HepG2 (cell line): Measurements from ENCODE around the gene KANK3. TPM values are rescaled to one million over a fixed set of nuclear protein-coding genes. Genes with fewer than 3 reads are reported as not detected.

Experiments
- CEBPB ChIP-seq: IDR thresholded peaks from 2 replicates; pipeline ENCODE4 v1.6.1; 2011; ENCODE audit warnings: low read depth, low read length, improper control_type of control experiment, borderline replicate concordance
- FOXC1 ChIP-seq: sonication (generic); formaldehyde crosslinking; IDR thresholded peaks from 2 replicates; pipeline ENCODE4 v1.8.0; 2022; ENCODE audit warnings: mild to moderate bottlenecking, missing genetic modification reagents, borderline replicate concordance
- KDM2A ChIP-seq: sonication (generic); formaldehyde crosslinking; IDR thresholded peaks from 2 replicates; pipeline ENCODE4 v1.4.0; 2020; ENCODE audit warnings: low read depth, missing genetic modification reagents, borderline replicate concordance
- MTA3 ChIP-seq: sonication (generic); formaldehyde crosslinking; IDR thresholded peaks from 2 replicates; pipeline ENCODE4 v1.4.0; 2020; ENCODE audit warnings: missing genetic modification reagents
- NFE2L1 ChIP-seq: sonication (generic); formaldehyde crosslinking; IDR thresholded peaks from 2 replicates; pipeline ENCODE4 v1.4.0; 2020; ENCODE audit warnings: missing genetic modification reagents, mild to moderate bottlenecking, borderline replicate concordance
- NFKB2 ChIP-seq: sonication (generic); formaldehyde crosslinking; IDR thresholded peaks from 2 replicates; pipeline ENCODE4 v1.4.0; 2020; ENCODE audit warnings: missing genetic modification reagents, borderline replicate concordance
- POLR2G ChIP-seq: fragments of 200-400 bp; formaldehyde crosslinking; IDR thresholded peaks from 2 replicates; pipeline ENCODE4 v1.6.1; 2018; ENCODE audit warnings: mild to moderate bottlenecking, low read depth, low read length, moderate library complexity
- SMAD1 ChIP-seq: sonication (generic); formaldehyde crosslinking; IDR thresholded peaks from 2 replicates; pipeline ENCODE4 v1.4.0; 2020; ENCODE audit warnings: missing genetic modification reagents, low read depth, mild to moderate bottlenecking, borderline replicate concordance
- SOX13 ChIP-seq, 3 experiments: fragments of 450-650 bp in 1 of 3; sonication (generic) in 1 of 3; formaldehyde crosslinking in 1 of 3; IDR thresholded peaks in 2 of 3; conservative IDR thresholded peaks in 1 of 3; 2 replicates each; pipeline versions ENCODE4 v1.5.0 to v1.6.1; 2016 to 2020; ENCODE audit warnings: antibody characterized with exemption in 1 of 3, mild to moderate bottlenecking in 1 of 3, missing compliant biosample characterization in 1 of 3, missing genetic modification reagents in 1 of 3, moderate library complexity in 1 of 3
- ZBTB14 ChIP-seq: sonication (generic); formaldehyde crosslinking; IDR thresholded peaks from 2 replicates; pipeline ENCODE4 v1.4.0; 2020; ENCODE audit warnings: missing genetic modification reagents
- ZFP41 ChIP-seq: sonication (generic); formaldehyde crosslinking; IDR thresholded peaks from 2 replicates; pipeline ENCODE4 v1.4.0; 2020; ENCODE audit warnings: mild to moderate bottlenecking, missing genetic modification reagents, borderline replicate concordance
- ZNF142 ChIP-seq: sonication (generic); formaldehyde crosslinking; IDR thresholded peaks from 2 replicates; pipeline ENCODE4 v1.4.0; 2020; ENCODE audit warnings: missing genetic modification reagents
- ZNF570 ChIP-seq: sonication (generic); formaldehyde crosslinking; IDR thresholded peaks from 2 replicates; pipeline ENCODE4 v1.4.0; 2020; ENCODE audit warnings: mild to moderate bottlenecking, missing genetic modification reagents, borderline replicate concordance
- ZNF607 ChIP-seq: sonication (generic); formaldehyde crosslinking; IDR thresholded peaks from 2 replicates; pipeline ENCODE4 v1.5.1; 2020; ENCODE audit warnings: missing genetic modification reagents, mild to moderate bottlenecking, borderline replicate concordance
- polyA plus RNA-seq, 8 experiments: library from polyadenylated mRNA; depleted of rRNA in 3 of 8; stranded (reverse) in 7 of 8; unstranded in 1 of 8; fragments of >200 nt; fragmentation: Illumina TruSeq in 4 of 8; extraction: Trizol in 4 of 8; gene quantifications; 2 replicates each; pipeline versions ENCODE4 v1.2.1 to v1.2.3, GENCODE V29; 2011 to 2016; ENCODE audit warnings: low read depth in 4 of 8, missing spikeins in 1 of 8, mixed read lengths in 1 of 8; ENCODE audit not compliant: insufficient read depth in 1 of 8
- total RNA-seq, 5 experiments: library from RNA; depleted of rRNA; stranded (reverse); fragments of >200 nt; fragmentation: Illumina TruSeq; extraction: Trizol; gene quantifications; 2 replicates each; pipeline ENCODE4 v1.2.3, GENCODE V29; 2016; ENCODE audit warnings: low read depth in 1 of 5
- TF ChIP-seq, protein P1 (sequence below): sonication (generic); formaldehyde crosslinking; IDR thresholded peaks from 2 replicates; pipeline ENCODE4 v1.4.0; 2020; ENCODE audit warnings: missing genetic modification reagents
- TF ChIP-seq, protein P2 (sequence below): sonication (generic); formaldehyde crosslinking; IDR thresholded peaks from 2 replicates; pipeline ENCODE4 v1.8.0; 2022; ENCODE audit warnings: mild to moderate bottlenecking, missing genetic modification reagents, borderline replicate concordance

KANK3 gene
- total and polyA plus RNA-seq, 2 of the 13 experiments (the other 11 are each of a cell fraction or from before 2014, with no cell fraction given) = 0.15 to 0.20 TPM

GRCh38 chr19:8363803-8364771, 21.0 kb upstream of the KANK3 start, which contains the start of gene ANGPTL4 (continued):
- TF ChIP-seq ZNF142 (CRISPR knock-in tag) = no peak
- TF ChIP-seq NFKB2 (CRISPR knock-in tag) = 0 out of 2 replicates have a peak, but pooled peaks have one; percentile 41
- TF ChIP-seq, protein P1, sequence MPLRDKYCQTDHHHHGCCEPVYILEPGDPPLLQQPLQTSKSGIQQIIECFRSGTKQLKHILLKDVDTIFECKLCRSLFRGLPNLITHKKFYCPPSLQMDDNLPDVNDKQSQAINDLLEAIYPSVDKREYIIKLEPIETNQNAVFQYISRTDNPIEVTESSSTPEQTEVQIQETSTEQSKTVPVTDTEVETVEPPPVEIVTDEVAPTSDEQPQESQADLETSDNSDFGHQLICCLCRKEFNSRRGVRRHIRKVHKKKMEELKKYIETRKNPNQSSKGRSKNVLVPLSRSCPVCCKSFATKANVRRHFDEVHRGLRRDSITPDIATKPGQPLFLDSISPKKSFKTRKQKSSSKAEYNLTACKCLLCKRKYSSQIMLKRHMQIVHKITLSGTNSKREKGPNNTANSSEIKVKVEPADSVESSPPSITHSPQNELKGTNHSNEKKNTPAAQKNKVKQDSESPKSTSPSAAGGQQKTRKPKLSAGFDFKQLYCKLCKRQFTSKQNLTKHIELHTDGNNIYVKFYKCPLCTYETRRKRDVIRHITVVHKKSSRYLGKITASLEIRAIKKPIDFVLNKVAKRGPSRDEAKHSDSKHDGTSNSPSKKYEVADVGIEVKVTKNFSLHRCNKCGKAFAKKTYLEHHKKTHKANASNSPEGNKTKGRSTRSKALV (CRISPR knock-in tag) = peak; percentile 100
- no peak for TF ChIP-seq MTA3 (CRISPR knock-in tag)
- TF ChIP-seq, protein P2, sequence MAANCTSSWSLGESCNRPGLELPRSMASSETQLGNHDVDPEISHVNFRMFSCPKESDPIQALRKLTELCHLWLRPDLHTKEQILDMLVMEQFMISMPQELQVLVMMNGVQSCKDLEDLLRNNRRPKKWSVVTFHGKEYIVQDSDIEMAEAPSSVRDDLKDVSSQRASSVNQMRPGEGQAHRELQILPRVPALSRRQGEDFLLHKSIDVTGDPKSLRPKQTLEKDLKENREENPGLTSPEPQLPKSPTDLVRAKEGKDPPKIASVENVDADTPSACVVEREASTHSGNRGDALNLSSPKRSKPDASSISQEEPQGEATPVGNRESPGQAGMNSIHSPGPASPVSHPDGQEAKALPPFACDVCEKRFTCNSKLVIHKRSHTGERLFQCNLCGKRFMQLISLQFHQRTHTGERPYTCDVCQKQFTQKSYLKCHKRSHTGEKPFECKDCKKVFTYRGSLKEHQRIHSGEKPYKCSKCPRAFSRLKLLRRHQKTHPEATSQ (CRISPR knock-in tag) = no peak
- peak; percentile 82 for TF ChIP-seq KDM2A (CRISPR knock-in tag)
- no peak for TF ChIP-seq SMAD1 (CRISPR knock-in tag)
- no peak for TF ChIP-seq SOX13 (IDR thresholded peaks at IDR 0.05)
- no peak for TF ChIP-seq SOX13 (CRISPR knock-in tag; conservative IDR thresholded peaks at IDR 0.05 in 1 of 2, IDR thresholded peaks at IDR 0.05 in 1 of 2)
- TF ChIP-seq CEBPB = no peak
- TF ChIP-seq NFE2L1 (CRISPR knock-in tag) = no peak
- no peak for TF ChIP-seq ZBTB14 (CRISPR knock-in tag)
- TF ChIP-seq POLR2G = peak; percentile 82
- TF ChIP-seq ZNF607 (CRISPR knock-in tag) = 0 out of 2 replicates have a peak, but pooled peaks have one; percentile 52
- TF ChIP-seq ZFP41 = no peak
- TF ChIP-seq FOXC1 (CRISPR knock-in tag) = peak; percentile 48
- no peak for TF ChIP-seq ZNF570 (CRISPR knock-in tag)
